Stimulated activated memory B cell treated with anti-CD40 and anti-IgM and Interleukin-4, amounts not matched to agents 10 μg/mL and 1 μg/mL and 100 μg/mL, for 72 hours (primary cell): ENCODE data around the gene TMED10.
"Not testable (repeated sequence)": the region's sequence is repeated elsewhere in the genome, so short reads cannot be mapped to it uniquely, and the experiment has no call there.

Experiments
- ATAC-seq: fragments of 150-1000 bp; cut with Tn5 transposase; 2 replicates; pipeline ENCODE4 v1.10.0; 2021
- H3K27ac Mint-ChIP-seq: one replicate; pipeline ENCODE4 v1.8.0; 2022; ENCODE audit warnings: mild to moderate bottlenecking, mixed read lengths
- H3K27me3 Mint-ChIP-seq: one replicate; pipeline ENCODE4 v1.8.0; 2022; ENCODE audit warnings: mixed read lengths
- H3K36me3 Mint-ChIP-seq: one replicate; pipeline ENCODE4 v1.8.0; 2022; ENCODE audit warnings: mixed read lengths
- H3K4me1 Mint-ChIP-seq: one replicate; pipeline ENCODE4 v1.8.0; 2022; ENCODE audit warnings: mixed read lengths
- H3K4me3 Mint-ChIP-seq: one replicate; pipeline ENCODE4 v1.8.0; 2022; ENCODE audit warnings: mild to moderate bottlenecking, moderate library complexity, mixed read lengths
- H3K9me3 Mint-ChIP-seq: one replicate; pipeline ENCODE4 v1.8.0; 2022; ENCODE audit warnings: mixed read lengths

TMED10 gene

DNA sequence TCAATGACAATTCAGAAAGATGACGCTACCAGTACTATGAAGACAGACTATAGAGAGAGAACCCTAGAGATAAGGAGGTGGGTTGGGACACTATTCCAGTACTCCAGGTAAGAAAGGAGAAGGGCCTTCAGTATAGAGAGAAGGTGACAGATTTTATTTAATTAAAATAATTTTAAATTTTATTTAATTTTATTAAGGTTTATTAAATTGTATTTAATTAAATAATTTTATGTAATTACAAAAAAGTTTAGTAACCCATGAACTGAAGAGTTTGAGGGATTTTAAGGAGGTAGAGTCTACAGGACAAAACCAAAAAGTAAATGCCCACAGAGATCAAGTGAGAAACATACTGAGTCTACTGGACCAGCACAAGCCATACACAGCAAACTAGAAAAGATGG is 20.3 kb downstream of the TMED10 start:
- peaks cover 39% of the 10 kb centered on the region for H3K4me1 Mint-ChIP-seq
- no peak for ATAC-seq
- H3K9me3 Mint-ChIP-seq, result no peaks in the 10 kb centered on the region
- no peak overlapping the region for H3K27ac Mint-ChIP-seq
- peaks cover 17% of the 10 kb centered on the region for H3K36me3 Mint-ChIP-seq
- no peak overlapping the region for H3K4me3 Mint-ChIP-seq
- H3K27me3 Mint-ChIP-seq, result no peaks in the 10 kb centered on the region

DNA sequence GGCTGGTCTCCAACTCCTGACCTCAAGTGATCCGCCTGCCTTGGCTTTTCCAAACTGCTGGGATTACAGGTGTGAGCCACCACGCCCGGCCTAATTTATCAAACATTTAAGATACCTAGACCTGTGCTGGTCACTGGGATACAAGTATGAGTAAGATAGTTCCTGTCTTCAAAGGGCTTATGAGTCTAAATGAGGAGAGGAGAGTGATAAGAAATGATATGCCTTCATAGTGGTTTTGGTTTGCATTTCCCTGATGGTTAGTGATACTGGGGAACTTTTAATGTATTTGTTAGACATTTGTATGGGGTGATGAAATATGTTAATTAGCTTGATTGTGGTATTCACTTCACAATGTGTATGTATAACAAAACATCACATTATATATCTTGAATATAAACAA is 21.2 kb downstream of the TMED10 start:
- ATAC-seq, result no peak
- Mint-ChIP-seq H3K27me3 (no peaks in the 10 kb centered on the region), H3K9me3 (no peaks in the 10 kb centered on the region), H3K27ac (no peak overlapping the region), H3K4me3 (no peak overlapping the region), H3K4me1 (peaks cover 30% of the 10 kb centered on the region), H3K36me3 (peaks cover 17% of the 10 kb centered on the region)

DNA sequence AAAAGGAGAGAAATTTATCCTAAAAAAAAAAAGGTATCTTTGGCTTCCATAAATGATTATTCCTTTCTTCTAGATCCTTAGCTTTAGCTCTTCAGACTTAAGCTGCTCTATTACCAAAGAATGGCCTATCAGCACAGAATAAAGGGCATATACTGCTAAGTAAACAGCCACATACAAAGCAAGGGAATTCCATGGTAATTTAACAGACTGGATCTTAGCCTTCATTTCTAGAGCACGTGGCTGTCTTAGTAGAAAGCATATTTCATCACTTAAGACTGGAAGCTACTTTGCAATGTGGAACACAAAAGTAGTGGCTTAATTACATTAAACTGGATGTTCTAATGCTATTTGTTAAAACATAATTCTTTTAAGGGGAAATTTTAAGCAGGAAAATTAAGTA is 23.1 kb downstream of the TMED10 start:
- H3K27ac Mint-ChIP-seq, result no peak overlapping the region
- H3K36me3 Mint-ChIP-seq, result peaks cover 31% of the 10 kb centered on the region
- H3K4me3 Mint-ChIP-seq, result no peak overlapping the region
- H3K4me1 Mint-ChIP-seq, result peaks cover 22% of the 10 kb centered on the region
- H3K27me3 Mint-ChIP-seq, result no peaks in the 10 kb centered on the region
- no peaks in the 10 kb centered on the region for H3K9me3 Mint-ChIP-seq
- ATAC-seq, result no peak

DNA sequence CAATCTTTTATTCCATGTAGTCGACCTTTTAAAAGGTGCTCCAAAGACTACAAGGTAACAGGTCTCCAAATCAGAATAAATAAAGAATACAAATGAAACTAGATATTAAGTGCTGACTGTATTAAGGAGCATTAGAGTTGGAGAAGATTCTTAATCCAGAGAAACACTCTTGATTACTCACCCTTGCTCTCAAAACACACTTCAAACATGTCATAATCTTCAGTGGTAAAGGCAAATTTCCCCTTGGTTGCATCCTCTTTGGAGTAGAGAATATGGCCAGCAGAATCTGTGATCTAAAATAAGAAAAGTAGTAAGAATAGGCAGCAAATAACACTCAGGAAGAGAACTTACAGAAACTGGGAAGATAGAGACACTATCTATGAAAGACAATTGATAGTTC is 24.6 kb downstream of the TMED10 start:
- peaks cover 20% of the 10 kb centered on the region for H3K4me1 Mint-ChIP-seq
- no peak overlapping the region for H3K27ac Mint-ChIP-seq
- H3K4me3 Mint-ChIP-seq, result no peak overlapping the region
- ATAC-seq, result no peak
- no peaks in the 10 kb centered on the region for H3K27me3 Mint-ChIP-seq
- no peaks in the 10 kb centered on the region for H3K9me3 Mint-ChIP-seq
- H3K36me3 Mint-ChIP-seq, result peaks cover 38% of the 10 kb centered on the region

DNA sequence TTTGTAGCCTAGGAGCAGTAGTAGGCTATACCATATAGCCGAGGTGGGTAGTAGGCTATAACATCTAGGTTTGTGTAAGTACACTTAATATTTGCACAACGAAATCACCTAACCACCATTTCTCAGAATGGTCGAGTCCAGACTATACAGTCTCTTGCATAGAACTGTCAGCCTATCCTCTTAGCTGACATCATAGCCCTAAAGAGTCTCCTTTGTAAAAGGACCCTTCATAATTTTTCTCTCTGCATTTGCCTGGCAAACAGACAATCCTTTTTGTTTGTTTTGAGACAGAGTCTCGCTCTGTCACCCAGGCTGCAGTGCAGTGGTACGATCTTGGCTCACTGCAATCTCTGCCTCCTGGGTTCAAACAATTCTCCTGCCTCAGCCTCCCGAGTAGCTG is 25.8 kb downstream of the TMED10 start:
- H3K27ac Mint-ChIP-seq, H3K9me3 Mint-ChIP-seq, H3K27me3 Mint-ChIP-seq, H3K4me3 Mint-ChIP-seq, ATAC-seq: not testable (repeated sequence)
- Mint-ChIP-seq H3K36me3 (peaks cover 47% of the 10 kb centered on the region), H3K4me1 (peaks cover 21% of the 10 kb centered on the region)

DNA sequence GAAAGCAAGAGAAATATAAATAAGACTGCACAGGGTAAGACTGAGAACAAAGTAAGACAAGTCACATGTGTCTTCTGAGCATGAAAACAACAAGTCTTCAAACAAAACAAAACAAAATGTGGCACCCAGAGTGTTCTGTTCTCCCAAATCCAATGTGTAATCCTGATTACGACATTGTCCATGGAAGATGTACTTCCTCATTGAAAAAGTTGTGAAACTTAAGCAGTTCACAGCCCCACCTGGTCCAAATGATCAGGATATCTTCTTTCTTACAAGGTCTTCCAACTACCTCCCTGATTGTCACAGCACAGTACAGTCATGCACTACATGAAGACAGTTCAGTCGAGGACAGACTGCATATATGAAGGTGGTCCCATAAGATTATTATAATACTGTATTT is 26.3 kb downstream of the TMED10 start:
- Mint-ChIP-seq H3K27ac (no peak overlapping the region), H3K27me3 (no peaks in the 10 kb centered on the region), H3K9me3 (no peaks in the 10 kb centered on the region), H3K36me3 (peaks cover 51% of the 10 kb centered on the region), H3K4me1 (peaks cover 20% of the 10 kb centered on the region), H3K4me3 (no peak overlapping the region)
- ATAC-seq, result no peak

DNA sequence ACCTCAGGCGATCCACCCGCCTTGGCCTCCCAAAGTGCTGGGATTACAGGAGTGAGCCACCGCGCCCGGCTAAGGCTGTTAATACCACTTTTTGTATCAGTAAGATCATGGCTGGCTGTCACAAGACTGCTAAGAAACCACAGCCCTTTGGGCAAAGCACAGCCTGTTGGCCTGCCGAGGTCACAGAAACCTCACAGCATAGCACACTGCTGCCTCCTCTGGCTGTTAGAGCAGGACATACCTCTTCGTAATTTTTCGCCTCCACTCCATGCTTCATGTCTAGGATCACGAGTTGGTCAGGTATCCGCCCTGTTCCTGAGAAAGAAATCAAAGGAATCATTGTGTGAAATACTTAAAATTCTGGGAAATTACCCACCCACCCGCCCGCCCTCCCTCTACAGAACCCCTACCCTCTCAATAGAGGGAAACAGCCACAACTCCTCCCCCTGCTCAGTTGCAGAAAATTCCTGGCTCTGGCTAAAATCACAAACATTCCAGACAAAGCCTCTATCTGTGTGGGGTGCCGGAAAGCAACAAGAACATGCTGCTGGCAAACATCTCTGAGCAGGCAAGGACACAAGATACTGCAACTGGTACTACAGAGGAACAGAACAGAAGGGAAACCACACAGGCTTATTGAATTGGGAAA is 28.9 kb downstream of the TMED10 start:
- no peaks in the 10 kb centered on the region for H3K9me3 Mint-ChIP-seq
- no peak overlapping the region for H3K27ac Mint-ChIP-seq
- no peaks in the 10 kb centered on the region for H3K27me3 Mint-ChIP-seq
- no peak for ATAC-seq
- H3K36me3 Mint-ChIP-seq, result peaks cover 61% of the 10 kb centered on the region
- H3K4me3 Mint-ChIP-seq, result no peak overlapping the region
- peaks cover 30% of the 10 kb centered on the region for H3K4me1 Mint-ChIP-seq

DNA sequence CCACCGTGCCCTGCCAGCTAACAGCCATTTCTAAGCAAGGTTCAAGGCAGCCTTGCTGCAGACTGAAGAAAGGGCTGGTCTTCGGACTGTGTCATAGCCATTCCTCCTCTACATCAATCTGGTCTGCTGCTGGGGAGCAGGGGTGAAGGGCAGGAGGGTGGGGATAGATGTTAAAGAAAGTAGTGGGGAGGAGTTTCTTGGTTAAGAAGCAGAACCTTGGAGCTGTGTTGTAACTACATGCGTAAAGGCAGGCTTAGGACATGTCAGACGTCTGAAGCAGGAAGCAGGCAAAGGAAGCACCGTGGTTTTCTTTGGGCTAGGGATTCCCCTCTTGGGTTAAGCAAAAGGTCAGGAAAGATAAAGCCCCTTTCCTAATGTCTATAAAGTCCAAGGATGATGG is 31.5 kb downstream of the TMED10 start:
- Mint-ChIP-seq H3K4me1 (peaks cover 53% of the 10 kb centered on the region), H3K27me3 (no peaks in the 10 kb centered on the region), H3K9me3 (no peaks in the 10 kb centered on the region), H3K4me3 (no peak overlapping the region), H3K36me3 (peaks cover 52% of the 10 kb centered on the region), H3K27ac (no peak overlapping the region)
- no peak for ATAC-seq

DNA sequence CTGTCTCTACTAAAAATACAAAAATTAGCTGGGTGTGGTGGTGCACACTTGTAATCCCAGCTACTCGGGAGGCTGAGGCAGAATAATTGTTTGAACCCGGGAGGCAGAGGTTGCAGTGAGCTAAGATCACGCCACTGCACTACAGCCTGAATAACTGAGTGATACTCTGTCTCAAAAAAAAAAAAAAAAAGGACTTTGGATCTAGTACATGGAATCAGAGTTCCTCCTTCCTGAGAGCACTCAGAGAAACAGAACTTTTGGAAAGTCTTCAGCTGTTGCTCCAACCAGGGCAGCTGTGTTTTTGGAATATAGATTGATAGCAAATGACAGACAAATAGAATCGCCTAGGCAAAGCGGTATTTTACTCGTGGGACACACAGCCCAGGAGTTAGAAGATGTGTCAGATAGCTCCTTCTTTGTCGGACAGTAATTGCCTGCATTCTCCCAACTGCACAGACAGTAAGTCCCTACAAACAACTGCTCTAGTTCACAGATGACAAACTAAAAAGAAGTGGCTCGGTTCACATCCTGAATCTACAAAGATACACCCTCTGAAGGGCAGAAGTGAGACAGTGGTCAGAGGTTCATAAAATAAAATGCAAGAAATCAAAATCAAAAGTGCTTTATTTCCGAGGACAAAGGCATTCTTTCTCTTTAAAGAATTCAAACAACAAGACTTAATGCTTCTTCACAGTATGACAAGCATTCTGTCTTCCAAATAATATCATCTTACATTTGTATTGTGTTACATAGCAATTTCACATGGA is 32.5 kb downstream of the TMED10 start:
- H3K4me1 Mint-ChIP-seq, result peaks cover 55% of the 10 kb centered on the region
- no peaks in the 10 kb centered on the region for H3K27me3 Mint-ChIP-seq
- H3K4me3 Mint-ChIP-seq, result no peak overlapping the region
- H3K36me3 Mint-ChIP-seq, result peaks cover 42% of the 10 kb centered on the region
- no peaks in the 10 kb centered on the region for H3K9me3 Mint-ChIP-seq
- no peak overlapping the region for H3K27ac Mint-ChIP-seq
- no peak for ATAC-seq

DNA sequence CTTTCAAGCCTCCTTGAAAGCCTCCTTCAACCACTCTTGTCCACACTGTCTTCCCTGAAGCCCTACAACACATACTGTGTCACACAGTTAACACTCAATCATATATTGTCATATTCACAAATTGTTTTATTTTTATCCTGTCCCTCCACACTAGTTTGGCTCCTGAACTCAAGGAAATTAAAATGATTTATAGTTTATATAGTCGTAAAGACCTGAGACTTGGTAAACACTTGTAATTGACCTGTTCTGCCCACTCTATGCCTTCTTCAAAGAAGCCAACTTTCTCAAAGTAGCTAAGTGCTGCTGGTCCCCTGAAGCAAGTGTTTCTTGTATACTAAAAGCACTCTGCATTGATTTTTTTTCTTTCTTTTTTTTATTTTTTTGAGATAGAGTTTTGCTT is 33.9 kb downstream of the TMED10 start:
- Mint-ChIP-seq H3K36me3 (peaks cover 42% of the 10 kb centered on the region), H3K4me1 (peaks cover 67% of the 10 kb centered on the region), H3K27me3 (no peaks in the 10 kb centered on the region), H3K9me3 (no peaks in the 10 kb centered on the region), H3K27ac (peak overlapping the region; percentile 78), H3K4me3 (no peak overlapping the region)
- ATAC-seq, result no peak

DNA sequence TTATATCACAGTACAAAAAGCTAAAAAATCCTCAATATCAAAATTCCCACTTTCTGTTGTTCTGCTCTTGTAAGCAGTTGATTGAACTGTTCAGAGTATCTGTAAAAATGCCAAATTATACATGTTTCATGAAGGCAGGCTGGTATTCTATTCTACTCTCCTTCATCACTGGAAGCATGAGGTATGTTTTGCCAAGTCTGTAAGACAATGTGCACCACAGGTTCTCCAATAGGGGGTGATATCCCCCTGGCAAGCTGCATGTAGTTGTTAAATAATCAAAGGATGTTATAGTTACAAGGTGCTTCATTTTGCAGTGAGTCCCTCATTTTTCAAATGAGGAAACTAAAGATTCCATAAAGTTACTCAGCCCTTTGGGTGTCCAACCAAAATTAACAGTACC is 34.4 kb downstream of the TMED10 start:
- Mint-ChIP-seq H3K27me3 (no peaks in the 10 kb centered on the region), H3K27ac (peak overlapping the region; percentile 78), H3K4me1 (peaks cover 67% of the 10 kb centered on the region), H3K36me3 (peaks cover 39% of the 10 kb centered on the region), H3K4me3 (no peak overlapping the region), H3K9me3 (no peaks in the 10 kb centered on the region)
- no peak for ATAC-seq

DNA sequence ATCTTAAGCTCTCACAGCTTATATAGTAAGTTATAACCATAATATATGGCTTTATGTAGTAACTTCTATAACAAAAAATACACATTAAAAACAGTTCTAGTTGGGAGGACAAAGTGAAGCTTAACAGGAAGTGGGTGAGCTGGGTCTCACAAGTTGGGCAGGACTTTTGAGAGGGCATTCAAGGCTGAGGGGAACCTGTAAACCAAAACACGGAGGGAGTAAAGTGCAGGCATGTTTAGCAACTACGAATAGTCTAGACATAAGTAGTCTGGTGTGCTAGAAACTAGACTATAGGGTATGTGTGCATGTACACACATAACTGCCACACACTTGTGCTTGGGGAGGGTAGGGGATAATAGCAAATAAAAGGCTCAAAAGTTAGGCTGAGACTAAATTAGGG is 35.4 kb downstream of the TMED10 start:
- H3K36me3 Mint-ChIP-seq, result peaks cover 31% of the 10 kb centered on the region
- H3K27me3 Mint-ChIP-seq, result no peaks in the 10 kb centered on the region
- H3K4me1 Mint-ChIP-seq, result peaks cover 60% of the 10 kb centered on the region
- no peak overlapping the region for H3K4me3 Mint-ChIP-seq
- peak overlapping the region; percentile 78 for H3K27ac Mint-ChIP-seq
- ATAC-seq, result no peak
- no peaks in the 10 kb centered on the region for H3K9me3 Mint-ChIP-seq

DNA sequence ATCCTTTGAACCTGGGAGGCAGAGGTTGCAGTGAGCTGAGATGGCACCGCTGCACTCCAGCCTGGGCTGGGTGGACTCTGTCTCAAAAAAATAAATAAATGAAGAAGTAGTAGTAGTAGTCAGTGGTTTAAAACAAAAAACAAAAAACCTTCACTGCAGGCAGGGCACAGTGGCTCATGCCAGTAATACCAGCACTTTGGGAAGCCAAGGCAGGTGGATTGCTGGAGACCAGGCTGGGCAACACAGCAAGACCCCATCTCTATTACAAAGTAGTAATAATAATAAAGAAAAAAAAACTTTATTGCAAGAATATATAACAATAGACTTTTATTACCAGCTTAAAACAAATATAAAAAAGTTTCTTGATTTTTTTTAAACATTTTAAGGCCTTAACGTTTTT is 35.8 kb downstream of the TMED10 start:
- Mint-ChIP-seq H3K9me3 (no peaks in the 10 kb centered on the region), H3K27me3 (no peaks in the 10 kb centered on the region), H3K4me3 (no peak overlapping the region), H3K4me1 (peaks cover 59% of the 10 kb centered on the region), H3K27ac (peak overlapping the region; percentile 78), H3K36me3 (peaks cover 32% of the 10 kb centered on the region)
- ATAC-seq, result no peak

DNA sequence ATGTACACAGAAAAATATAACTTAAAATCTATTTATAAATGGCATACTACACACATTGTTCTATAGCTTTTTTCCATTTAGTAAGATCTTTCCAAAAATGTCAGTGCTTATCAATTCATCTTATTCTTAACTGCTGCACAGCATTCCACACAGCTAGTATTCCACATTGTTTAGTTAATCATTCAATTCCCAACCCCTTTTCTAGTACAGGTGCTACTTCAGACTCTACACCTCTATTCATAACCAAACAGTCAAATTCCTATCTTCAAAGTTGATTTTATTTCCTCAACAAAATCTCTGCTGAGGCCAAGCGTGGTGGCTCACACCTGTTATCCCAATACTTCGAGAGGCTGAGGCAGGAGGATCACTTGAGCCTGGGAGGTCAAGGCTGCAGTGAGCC is 37.2 kb downstream of the TMED10 start:
- ATAC-seq, result no peak
- H3K4me1 Mint-ChIP-seq, result peaks cover 50% of the 10 kb centered on the region
- H3K36me3 Mint-ChIP-seq, result peaks cover 33% of the 10 kb centered on the region
- H3K9me3 Mint-ChIP-seq, result no peaks in the 10 kb centered on the region
- peak overlapping the region; percentile 61 for H3K27ac Mint-ChIP-seq
- no peak overlapping the region for H3K4me3 Mint-ChIP-seq
- H3K27me3 Mint-ChIP-seq, result no peaks in the 10 kb centered on the region

DNA sequence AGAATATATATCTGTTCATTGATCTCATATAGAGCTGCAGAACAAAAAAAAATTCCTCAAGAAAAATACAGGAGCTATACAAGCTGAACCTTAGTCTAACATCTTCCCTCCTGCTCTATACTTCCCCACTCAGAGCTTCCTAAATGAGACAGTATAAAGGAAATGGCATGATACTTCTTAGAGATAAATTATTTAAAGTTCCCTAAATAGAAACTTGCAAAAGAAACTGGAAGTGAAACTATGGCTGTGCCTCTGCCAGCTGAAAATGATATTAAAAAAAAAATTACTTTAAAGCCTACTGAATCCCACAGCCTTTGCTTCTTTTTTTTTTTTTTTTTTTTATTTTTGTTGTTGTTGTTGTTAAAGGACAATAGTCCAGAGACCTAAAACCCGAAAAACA is 37.9 kb downstream of the TMED10 start:
- Mint-ChIP-seq H3K9me3 (no peaks in the 10 kb centered on the region), H3K4me1 (peaks cover 50% of the 10 kb centered on the region), H3K4me3 (no peak overlapping the region), H3K36me3 (peaks cover 36% of the 10 kb centered on the region), H3K27ac (peak overlapping the region; percentile 61), H3K27me3 (no peaks in the 10 kb centered on the region)
- ATAC-seq, result peak; percentile 47

DNA sequence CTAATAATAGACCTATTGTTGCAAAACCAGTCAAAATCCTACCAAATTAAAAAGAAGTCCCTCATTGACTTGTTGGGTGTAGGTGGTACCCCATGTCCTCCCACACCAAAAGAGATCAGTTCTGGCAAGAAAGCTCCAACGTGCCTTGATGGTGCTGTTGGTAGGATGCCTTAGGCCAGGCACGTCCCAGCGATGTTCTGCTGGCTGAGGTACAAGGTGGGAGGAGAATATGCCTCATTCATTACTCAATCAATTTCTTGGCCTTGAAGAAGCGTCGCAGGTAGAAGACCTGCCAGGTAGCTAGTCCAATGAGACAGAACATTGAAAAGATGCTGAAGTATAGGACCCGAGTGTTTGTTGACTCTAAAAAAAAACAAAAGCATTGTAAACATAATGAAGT is 41.8 kb downstream of the TMED10 start:
- Mint-ChIP-seq H3K36me3 (peaks cover 31% of the 10 kb centered on the region), H3K4me1 (peaks cover 19% of the 10 kb centered on the region), H3K27me3 (no peaks in the 10 kb centered on the region), H3K27ac (no peak overlapping the region), H3K4me3 (no peak overlapping the region), H3K9me3 (no peaks in the 10 kb centered on the region)
- ATAC-seq, result no peak
